IMR-90 (cell line): Measurements from ENCODE around the gene SH3BP4.

Experiments
- MAZ ChIP-seq: IDR thresholded peaks from 2 replicates; pipeline ENCODE4 v1.6.1; 2012; ENCODE audit warnings: low read depth, mild to moderate bottlenecking, low read length, improper control_type of control experiment, moderate library complexity, borderline replicate concordance
- MXI1 ChIP-seq: IDR thresholded peaks from 2 replicates; pipeline ENCODE4 v1.6.1; 2012; ENCODE audit warnings: low read depth, mild to moderate bottlenecking, low read length, moderate library complexity, borderline replicate concordance
- NFE2L2 ChIP-seq: fragments of 150-350 bp; IDR thresholded peaks from 2 replicates; pipeline ENCODE4 v1.6.1; 2016; ENCODE audit warnings: low read depth, mild to moderate bottlenecking, low read length
- POLR2A ChIP-seq: IDR thresholded peaks from 2 replicates; pipeline ENCODE4 v1.6.1; 2012; ENCODE audit warnings: mild to moderate bottlenecking, low read depth, low read length
- RAD21 ChIP-seq: IDR thresholded peaks from 2 replicates; pipeline ENCODE4 v1.6.1; 2012; ENCODE audit warnings: low read length, improper control_type of control experiment
- RCOR1 ChIP-seq: IDR thresholded peaks from 2 replicates; pipeline ENCODE4 v1.6.1; 2012; ENCODE audit warnings: mild to moderate bottlenecking, low read length, improper control_type of control experiment; ENCODE audit not compliant: insufficient replicate concordance
- RFX5 ChIP-seq: IDR thresholded peaks from 2 replicates; pipeline ENCODE4 v1.8.0; 2012; ENCODE audit warnings: low read depth, mild to moderate bottlenecking, low read length, moderate library complexity
- TF ChIP-seq, protein P1 (sequence below): conservative IDR thresholded peaks from 2 replicates; pipeline ENCODE4 v1.5.1; 2012; ENCODE audit warnings: mild to moderate bottlenecking, low read depth, low read length, improper control_type of control experiment

DNA sequence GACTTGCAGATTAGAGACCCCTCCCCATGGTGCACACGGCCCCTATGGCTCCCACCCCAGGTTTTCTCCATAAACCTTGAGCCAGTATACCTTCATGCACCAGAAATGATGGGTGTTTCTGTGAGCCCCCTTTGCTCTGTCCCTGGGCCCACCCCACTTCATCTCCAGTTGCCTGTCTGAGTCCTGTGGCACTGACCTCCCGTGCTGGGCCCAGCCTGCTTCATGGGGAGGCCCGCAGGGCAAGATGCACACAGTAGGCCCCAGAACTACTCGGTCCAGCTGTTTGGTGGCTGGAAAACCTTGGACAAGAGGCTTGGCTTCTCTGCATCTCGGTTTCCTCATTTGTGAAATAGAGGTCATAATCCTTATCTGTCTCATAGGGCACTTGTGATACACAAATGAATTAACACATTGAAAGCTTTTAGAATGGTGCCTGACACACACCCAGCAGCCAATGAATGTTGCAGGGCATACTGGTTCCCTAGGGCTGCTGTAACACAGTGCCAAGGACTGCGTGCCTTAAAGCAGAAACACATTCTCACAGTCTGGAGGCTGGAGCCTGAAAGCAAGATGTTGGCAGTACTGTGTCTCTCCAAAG is 58.4 kb downstream of the SH3BP4 start:
- no peak for TF ChIP-seq MAZ
- no peak for TF ChIP-seq NFE2L2
- TF ChIP-seq, protein P1, sequence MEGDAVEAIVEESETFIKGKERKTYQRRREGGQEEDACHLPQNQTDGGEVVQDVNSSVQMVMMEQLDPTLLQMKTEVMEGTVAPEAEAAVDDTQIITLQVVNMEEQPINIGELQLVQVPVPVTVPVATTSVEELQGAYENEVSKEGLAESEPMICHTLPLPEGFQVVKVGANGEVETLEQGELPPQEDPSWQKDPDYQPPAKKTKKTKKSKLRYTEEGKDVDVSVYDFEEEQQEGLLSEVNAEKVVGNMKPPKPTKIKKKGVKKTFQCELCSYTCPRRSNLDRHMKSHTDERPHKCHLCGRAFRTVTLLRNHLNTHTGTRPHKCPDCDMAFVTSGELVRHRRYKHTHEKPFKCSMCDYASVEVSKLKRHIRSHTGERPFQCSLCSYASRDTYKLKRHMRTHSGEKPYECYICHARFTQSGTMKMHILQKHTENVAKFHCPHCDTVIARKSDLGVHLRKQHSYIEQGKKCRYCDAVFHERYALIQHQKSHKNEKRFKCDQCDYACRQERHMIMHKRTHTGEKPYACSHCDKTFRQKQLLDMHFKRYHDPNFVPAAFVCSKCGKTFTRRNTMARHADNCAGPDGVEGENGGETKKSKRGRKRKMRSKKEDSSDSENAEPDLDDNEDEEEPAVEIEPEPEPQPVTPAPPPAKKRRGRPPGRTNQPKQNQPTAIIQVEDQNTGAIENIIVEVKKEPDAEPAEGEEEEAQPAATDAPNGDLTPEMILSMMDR = no peak
- no peak for TF ChIP-seq RFX5
- no peak for TF ChIP-seq MXI1
- no peak for TF ChIP-seq RAD21
- TF ChIP-seq RCOR1 = no peak
- TF ChIP-seq POLR2A = no peak
